Ramos (cell line): ENCODE results near the gene SLC16A5.
"Not testable (repeated sequence)": the region's sequence is repeated elsewhere in the genome, so short reads cannot be mapped to it uniquely, and the experiment has no call there.

Source experiments
- in situ Hi-C: fragments of 300-500 bp; cut with MboI; formaldehyde crosslinking; loops from one replicate; pipeline ENCODE4 v1.14.3; 2022; ENCODE audit warnings: low sequenced_read_pairs; ENCODE audit not compliant: unreplicated experiment

Gene SLC16A5

GRCh38 chr17:75063626-75064025 lies 24.1 kb upstream of the SLC16A5 start:
- in situ Hi-C loops, result no loop called here

- in situ Hi-C loops, result no loop called here
These were observed 23.7 kb upstream of the SLC16A5 start for GRCh38 chr17:75064040-75064439.

GRCh38 chr17:75064460-75064859 lies 23.3 kb upstream of the SLC16A5 start:
- in situ Hi-C loops, result no loop called here

GRCh38 chr17:75064867-75065561 lies 22.7 kb upstream of the SLC16A5 start:
- in situ Hi-C loops, result no loop called here

GRCh38 chr17:75065562-75066151 lies 22.1 kb upstream of the SLC16A5 start:
- in situ Hi-C loops, result no loop called here

- in situ Hi-C loops, result no loop called here
These were observed 19.9 kb upstream of the SLC16A5 start for GRCh38 chr17:75067856-75068255.

- in situ Hi-C loops, result no loop called here
These were observed 19.0 kb upstream of the SLC16A5 start for GRCh38 chr17:75068750-75069149.

- in situ Hi-C loops, result no loop called here
These were observed 18.0 kb upstream of the SLC16A5 start for GRCh38 chr17:75069783-75070182.

GRCh38 chr17:75071478-75072271 lies 16.1 kb upstream of the SLC16A5 start:
- in situ Hi-C loops, result not testable (repeated sequence)

GRCh38 chr17:75072909-75073308 lies 14.8 kb upstream of the SLC16A5 start:
- in situ Hi-C loops, result not testable (repeated sequence)

GRCh38 chr17:75073618-75074047 lies 14.1 kb upstream of the SLC16A5 start:
- in situ Hi-C loops, result no loop called here

GRCh38 chr17:75074532-75074931 lies 13.2 kb upstream of the SLC16A5 start:
- in situ Hi-C loops, result no loop called here

- in situ Hi-C loops, result no loop called here
These were observed 12.0 kb upstream of the SLC16A5 start for GRCh38 chr17:75075597-75076336.

GRCh38 chr17:75077072-75077495 lies 10.7 kb upstream of the SLC16A5 start:
- in situ Hi-C loops, result no loop called here

GRCh38 chr17:75077496-75078283 lies 10.1 kb upstream of the SLC16A5 start:
- in situ Hi-C loops, result no loop called here

GRCh38 chr17:75078284-75079022 lies 9.3 kb upstream of the SLC16A5 start:
- in situ Hi-C loops, result no loop called here

GRCh38 chr17:75079023-75079373 lies 8.8 kb upstream of the SLC16A5 start:
- in situ Hi-C loops, result no loop called here

- in situ Hi-C loops, result no loop called here
These were observed 5.9 kb upstream of the SLC16A5 start for GRCh38 chr17:75081611-75082540.
